HepG2 (cell line): Measurements from ENCODE around the gene FETUB. TPM values are rescaled to one million over a fixed set of nuclear protein-coding genes. Genes with fewer than 3 reads are reported as not detected.
A peak's percentile ranks its signal among the peaks of the same experiment; 100 is the strongest.

Experiments
- ATAC-seq: fragments of 200-7000 bp; cut with Tn5 transposase; 3 replicates; pipeline ENCODE4 v1.9.1; 2020; ENCODE audit warnings: mild to moderate bottlenecking, moderate library complexity
- BruUV-seq: library from RNA; stranded (reverse); fragments of 400-500 nt; replicated peaks from 2 replicates; lab custom pipeline; 2021; lab: Mats Ljungman, UMichigan
- CTCF ChIA-PET: fragments of 300-600 bp; formaldehyde crosslinking; extraction: SDS; loops from one replicate; lab custom pipeline; 2021; ENCODE audit warnings: low total read pairs, inconsistent platforms, low intra/inter-chr PET ratio; lab: Yijun Ruan, JAX
- POLR2A ChIA-PET: fragments of 350-600 bp; sonication (Branson Sonifier 250); formaldehyde crosslinking; loops from one replicate; lab custom pipeline; 2020; ENCODE audit warnings: antibody characterized with exemption, inconsistent platforms; lab: Yijun Ruan, JAX
- DNase-seq: peaks from one replicate; pipeline ENCODE4 v3.0.0-alpha.2; 2015; ENCODE audit warnings: low spot score
- FAIRE-seq: peaks from 3 replicates; lab custom pipeline; 2011; peaks lifted over from hg19 to GRCh38; lab: Jason Lieb, UNC
- H2AFZ ChIP-seq: one replicate; pipeline ENCODE4 v1.6.1; 2011; ENCODE audit warnings: low read length, inconsistent platforms
- H3K27ac ChIP-seq: fragments of 300-600 bp; 3 replicates; pipeline ENCODE4 v1.8.0; 2011; ENCODE audit warnings: mixed run types, mild to moderate bottlenecking, mixed read lengths, low read length, inconsistent platforms; ENCODE audit not compliant: insufficient read depth; ENCODE audit errors: extremely low read length
- H3K27me3 ChIP-seq, 2 experiments: fragments of 200-600 bp in 1 of 2; 2 replicates in 1 of 2; 3 replicates in 1 of 2; pipeline versions ENCODE4 v1.6.0 to v1.8.0; 2011; ENCODE audit warnings: low read length in 2 of 2, mild to moderate bottlenecking in 2 of 2, moderate library complexity in 2 of 2, inconsistent platforms in 1 of 2; ENCODE audit not compliant: insufficient read depth in 2 of 2, control insufficient read depth in 1 of 2
- H3K36me3 ChIP-seq, 2 experiments: fragments of 200-600 bp in 1 of 2; replicated peaks in 1 of 2; 2 replicates in 1 of 2; 3 replicates in 1 of 2; pipeline versions ENCODE4 v1.5.1 to v1.8.0; 2011; ENCODE audit warnings: low read length in 2 of 2, inconsistent platforms in 1 of 2; ENCODE audit not compliant: insufficient read depth in 2 of 2, control insufficient read depth in 1 of 2
- H3K4me1 ChIP-seq: 2 replicates; pipeline ENCODE4 v1.5.1; 2012; ENCODE audit warnings: low read length, inconsistent platforms; ENCODE audit not compliant: insufficient read depth
- H3K4me2 ChIP-seq: 2 replicates; pipeline ENCODE4 v1.6.0; 2011; ENCODE audit warnings: low read depth, low read length, inconsistent platforms
- H3K4me3 ChIP-seq, 3 experiments: fragments of 200-600 bp in 1 of 3; sonication (generic), shearing (Covaris generic) in 1 of 3; replicated peaks in 1 of 3; 2 replicates each; pipeline ENCODE4 v1.5.1; 2011 to 2016; ENCODE audit warnings: low read length in 3 of 3, inconsistent platforms in 2 of 3, low read depth in 2 of 3, mild to moderate bottlenecking in 2 of 3, control low read depth in 1 of 3, mixed read lengths in 1 of 3; ENCODE audit not compliant: insufficient read depth in 1 of 3
- H3K79me2 ChIP-seq: one replicate; pipeline ENCODE4 v1.6.1; 2011; ENCODE audit warnings: low read length, inconsistent platforms; ENCODE audit not compliant: insufficient read depth
- H3K9ac ChIP-seq: 2 replicates; pipeline ENCODE4 v1.6.0; 2011; ENCODE audit warnings: mild to moderate bottlenecking, low read depth, low read length, inconsistent platforms; ENCODE audit not compliant: insufficient read depth
- H3K9me3 ChIP-seq: 2 replicates; pipeline ENCODE4 v1.5.1; 2012; ENCODE audit warnings: mild to moderate bottlenecking, low read length
- H4K20me1 ChIP-seq: 2 replicates; pipeline ENCODE4 v1.6.0; 2011; ENCODE audit warnings: inconsistent platforms, mild to moderate bottlenecking, low read length, moderate library complexity; ENCODE audit not compliant: insufficient read depth
- HNRNPK ChIP-seq: fragments of 200-400 bp; formaldehyde crosslinking; IDR thresholded peaks from 2 replicates; pipeline ENCODE4 v1.6.1; 2018; ENCODE audit warnings: low read length, low read depth, moderate library complexity, mild to moderate bottlenecking; ENCODE audit not compliant: poor library complexity, severe bottlenecking
- PAX8 ChIP-seq: sonication (generic); formaldehyde crosslinking; IDR thresholded peaks from 2 replicates; pipeline ENCODE4 v1.8.0; 2022; ENCODE audit warnings: mild to moderate bottlenecking, missing genetic modification reagents, borderline replicate concordance
- PCBP2 ChIP-seq: fragments of 200-400 bp; formaldehyde crosslinking; optimal IDR thresholded peaks from 2 replicates; pipeline ENCODE3; 2018; ENCODE audit warnings: low read length, low read depth; ENCODE audit not compliant: poor library complexity, severe bottlenecking
- ZNF317 ChIP-seq: sonication (generic); formaldehyde crosslinking; IDR thresholded peaks from 2 replicates; pipeline ENCODE4 v1.5.0; 2020; ENCODE audit warnings: mild to moderate bottlenecking, missing genetic modification reagents
- WGBS: methylation state at CpG from one replicate; pipeline ENCODE4 v1.1.6; 2017; ENCODE audit warnings: low lambda C conversion rate; 5-methylcytosine and 5-hydroxymethylcytosine counted together
- in situ Hi-C: cut with HindIII; loops from 2 replicates; pipeline ENCODE4 v1.10.0; 2017; ENCODE audit warnings: low pct_unique_long_range_greater_than_20kb; ENCODE audit not compliant: extremely low pct_ligation_motif_present
- intact Hi-C: fragments of 100-400 bp; cut with micrococcal nuclease; formaldehyde crosslinking; loops from one replicate; pipeline ENCODE4 v1.10.0; 2022; ENCODE audit not compliant: unreplicated experiment
- polyA plus RNA-seq, 8 experiments: library from polyadenylated mRNA; depleted of rRNA in 3 of 8; stranded (reverse) in 7 of 8; unstranded in 1 of 8; fragments of >200 nt; fragmentation: Illumina TruSeq in 4 of 8; extraction: Trizol in 4 of 8; gene quantifications; 2 replicates each; pipeline versions ENCODE4 v1.2.1 to v1.2.3, GENCODE V29; 2011 to 2016; ENCODE audit warnings: low read depth in 4 of 8, missing spikeins in 1 of 8, mixed read lengths in 1 of 8; ENCODE audit not compliant: insufficient read depth in 1 of 8
- total RNA-seq, 5 experiments: library from RNA; depleted of rRNA; stranded (reverse); fragments of >200 nt; fragmentation: Illumina TruSeq; extraction: Trizol; gene quantifications; 2 replicates each; pipeline ENCODE4 v1.2.3, GENCODE V29; 2016; ENCODE audit warnings: low read depth in 1 of 5
- TF ChIP-seq, protein P1 (sequence below): sonication (generic); formaldehyde crosslinking; IDR thresholded peaks from 2 replicates; pipeline ENCODE4 v1.5.0; 2020; ENCODE audit warnings: missing genetic modification reagents
- TF ChIP-seq, protein P2 (sequence below): sonication (generic); formaldehyde crosslinking; IDR thresholded peaks from 2 replicates; pipeline ENCODE4 v1.4.0; 2020; ENCODE audit warnings: mild to moderate bottlenecking, missing genetic modification reagents

FETUB gene
- total and polyA plus RNA-seq, 2 of the 13 experiments (the other 11 are each of a cell fraction or from before 2014, with no cell fraction given) = 2.1 to 4.4 TPM

DNA sequence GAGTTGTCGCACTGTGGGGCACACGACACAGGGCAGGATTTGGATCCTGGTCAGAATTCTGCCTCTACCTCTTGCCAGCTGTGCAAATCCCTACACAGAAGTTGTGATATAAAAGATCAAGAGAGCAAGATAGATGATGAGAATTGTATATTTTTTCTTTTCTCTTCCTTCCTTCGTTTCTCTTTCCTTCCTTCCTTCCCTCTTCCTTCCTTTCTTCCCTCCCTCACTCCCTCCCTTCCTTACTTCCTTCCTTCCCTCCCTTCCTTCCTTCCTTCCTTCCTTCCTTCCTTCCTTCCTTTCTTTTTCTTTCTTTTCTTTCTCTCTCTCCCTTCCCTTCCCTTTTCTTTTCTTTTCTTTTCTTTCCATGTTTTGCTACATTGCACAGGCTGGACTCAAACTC lies 39.3 kb upstream of the FETUB start:
- Histone ChIP-seq H2AFZ (no peak overlapping the region), H3K9me3 (no peaks in the 10 kb centered on the region), H3K4me3 (no peak overlapping the region), H3K4me2 (peak overlapping the region; percentile 88; the same call in 1 of the 2 replicates), H3K79me2 (peaks cover 6% of the 10 kb centered on the region), H3K27ac (peak overlapping the region; percentile 95), H3K36me3 (no peaks in the 10 kb centered on the region), H4K20me1 (no peaks in the 10 kb centered on the region), H3K27me3 (no peaks in the 10 kb centered on the region), H3K9ac (peak overlapping the region; percentile 77), H3K4me1 (peaks cover 98% of the 10 kb centered on the region)
- TF ChIP-seq, protein P1, sequence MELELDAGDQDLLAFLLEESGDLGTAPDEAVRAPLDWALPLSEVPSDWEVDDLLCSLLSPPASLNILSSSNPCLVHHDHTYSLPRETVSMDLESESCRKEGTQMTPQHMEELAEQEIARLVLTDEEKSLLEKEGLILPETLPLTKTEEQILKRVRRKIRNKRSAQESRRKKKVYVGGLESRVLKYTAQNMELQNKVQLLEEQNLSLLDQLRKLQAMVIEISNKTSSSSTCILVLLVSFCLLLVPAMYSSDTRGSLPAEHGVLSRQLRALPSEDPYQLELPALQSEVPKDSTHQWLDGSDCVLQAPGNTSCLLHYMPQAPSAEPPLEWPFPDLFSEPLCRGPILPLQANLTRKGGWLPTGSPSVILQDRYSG = no peak
- TF ChIP-seq PAX8 = no peak
- peak; percentile 87 for TF ChIP-seq HNRNPK
- TF ChIP-seq ZNF317 (CRISPR knock-in tag) = no peak
- TF ChIP-seq, protein P2, sequence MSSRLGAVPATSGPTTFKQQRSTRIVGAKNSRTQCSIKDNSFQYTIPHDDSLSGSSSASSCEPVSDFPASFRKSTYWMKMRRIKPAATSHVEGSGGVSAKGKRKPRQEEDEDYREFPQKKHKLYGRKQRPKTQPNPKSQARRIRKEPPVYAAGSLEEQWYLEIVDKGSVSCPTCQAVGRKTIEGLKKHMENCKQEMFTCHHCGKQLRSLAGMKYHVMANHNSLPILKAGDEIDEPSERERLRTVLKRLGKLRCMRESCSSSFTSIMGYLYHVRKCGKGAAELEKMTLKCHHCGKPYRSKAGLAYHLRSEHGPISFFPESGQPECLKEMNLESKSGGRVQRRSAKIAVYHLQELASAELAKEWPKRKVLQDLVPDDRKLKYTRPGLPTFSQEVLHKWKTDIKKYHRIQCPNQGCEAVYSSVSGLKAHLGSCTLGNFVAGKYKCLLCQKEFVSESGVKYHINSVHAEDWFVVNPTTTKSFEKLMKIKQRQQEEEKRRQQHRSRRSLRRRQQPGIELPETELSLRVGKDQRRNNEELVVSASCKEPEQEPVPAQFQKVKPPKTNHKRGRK = peak; percentile 91
- peak; percentile 43 for TF ChIP-seq PCBP2
- intact Hi-C loops (no loop called here), in situ Hi-C loops (no loop called here)
- ATAC-seq (no peak), DNase-seq (no peak), FAIRE-seq (no peak)
- WGBS = 85% methylated on average over 3 of the region's 3 CpGs
- ChIA-PET POLR2A (interaction anchor here (1.9 to 27.1 kb wide), 4 partner anchors 7 to 183 kb away, joined by 8 to 854 read pairs (median 452); partner anchors contain the start of genes AHSG, DNAJB11, EIF4A2 and TBCCD1), CTCF (no interaction called here)
- no TSS peak for BruUV-seq
